ENCODE measurements around the gene TOMM20. TPM values are rescaled to one million over a fixed set of nuclear protein-coding genes. Genes with fewer than 3 reads are reported as not detected.
"Not testable (repeated sequence)": the region's sequence is repeated elsewhere in the genome, so short reads cannot be mapped to it uniquely, and the experiment has no call there.

Gene TOMM20
- total RNA-seq, 2 donors from 2014 or later = 110 to 117 TPM

DNA sequence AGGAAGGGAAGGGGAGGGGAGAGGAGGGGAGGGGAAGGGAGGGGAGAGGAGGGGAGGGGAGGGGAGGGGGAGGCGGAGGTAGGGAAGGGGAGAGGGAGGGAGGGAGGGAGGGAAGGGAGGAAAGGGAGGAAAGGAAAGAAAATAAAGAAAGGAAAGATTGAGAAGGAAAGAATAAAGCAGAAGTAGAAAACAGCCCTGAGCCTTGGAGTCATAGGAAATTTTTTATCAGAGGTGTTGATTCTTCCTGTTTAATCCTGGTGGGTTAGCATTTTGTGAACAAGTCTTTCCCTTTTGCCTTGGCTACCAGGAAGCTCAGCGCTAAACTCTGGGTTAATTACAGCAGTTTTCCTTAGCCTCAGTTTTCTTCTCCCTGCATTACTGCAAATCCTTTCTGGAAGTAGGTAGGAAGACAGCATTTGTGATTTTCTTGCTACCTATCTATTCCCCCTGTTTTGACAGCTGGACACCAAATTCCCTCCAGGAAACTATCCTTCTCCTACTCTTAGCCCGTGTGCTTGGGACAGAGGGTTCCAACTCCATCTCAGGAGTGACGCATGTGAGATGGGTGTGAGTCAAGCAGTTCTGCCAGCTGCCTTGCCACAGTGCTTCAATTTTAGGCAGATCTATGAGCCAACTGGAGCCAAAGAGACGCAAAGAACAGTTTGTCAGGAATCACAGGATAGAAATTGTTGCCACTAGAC, 26.9 kb downstream of the TOMM20 start:
- peaks cover 26% of the 10 kb centered on the region for H3K4me1 Mint-ChIP-seq
- no peaks in the 10 kb centered on the region for H3K9me3 Mint-ChIP-seq
- H3K27ac Mint-ChIP-seq = no peak overlapping the region
- no peak overlapping the region for H3K4me3 Mint-ChIP-seq
- no peaks in the 10 kb centered on the region for H3K27me3 Mint-ChIP-seq
- no peak for ATAC-seq (replicated peaks)
- peaks cover 3% of the 10 kb centered on the region for H3K36me3 Mint-ChIP-seq (ENCODE audit: low read depth)

DNA sequence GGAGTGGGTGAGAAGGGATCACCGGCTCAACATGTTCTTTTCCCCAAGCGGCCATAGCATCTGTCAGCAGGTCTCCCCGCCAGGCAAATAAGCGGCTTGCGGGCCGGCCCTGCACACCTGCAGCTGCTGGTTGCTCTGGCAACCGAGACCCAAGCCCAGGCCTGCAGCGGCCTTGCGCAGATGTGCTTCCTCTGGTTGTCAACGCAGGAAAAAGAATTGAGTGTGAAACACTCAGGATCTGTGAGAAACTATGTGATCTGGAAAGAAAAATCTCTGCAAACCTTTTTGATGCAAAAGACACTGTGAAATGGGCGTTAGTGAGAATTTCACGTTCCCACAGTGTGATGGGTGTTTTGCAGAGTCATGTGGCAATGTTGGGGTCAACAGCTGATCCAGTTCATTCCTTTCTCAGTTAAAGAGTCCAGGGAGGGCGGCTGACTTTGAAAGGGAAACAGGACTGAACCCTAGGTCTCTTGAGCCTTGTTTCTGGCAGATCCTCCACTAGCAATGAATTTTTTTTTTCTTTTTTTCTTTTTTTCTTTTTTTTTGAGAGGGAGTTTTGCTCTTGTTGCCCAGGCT, 28.4 kb downstream of the TOMM20 start:
- Mint-ChIP-seq H3K27me3 (no peaks in the 10 kb centered on the region), H3K4me1 (peaks cover 26% of the 10 kb centered on the region), H3K4me3 (no peak overlapping the region), H3K27ac (no peak overlapping the region), H3K9me3 (no peaks in the 10 kb centered on the region), H3K36me3 (ENCODE audit: low read depth) (no peaks in the 10 kb centered on the region)
- no peak for ATAC-seq (replicated peaks)

DNA sequence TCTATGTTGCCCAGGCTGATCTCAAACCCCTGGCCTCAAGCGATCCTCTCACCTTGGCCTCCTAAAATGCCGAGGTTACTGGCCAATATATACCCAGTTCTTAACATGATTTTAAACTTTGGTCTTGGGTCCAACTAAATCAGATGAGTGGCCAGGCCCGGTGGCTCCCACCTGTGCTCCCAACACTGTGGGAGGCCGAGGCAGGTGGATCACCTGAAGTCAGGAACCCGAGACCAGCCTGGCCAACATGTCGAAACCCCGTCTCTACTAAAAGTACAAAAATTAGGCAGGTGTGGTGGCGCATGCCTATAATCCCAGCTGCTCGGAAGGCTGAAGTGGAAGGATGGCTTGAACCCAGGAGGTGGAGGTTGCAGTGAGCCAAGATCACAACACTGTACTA, 29.6 kb downstream of the TOMM20 start:
- Mint-ChIP-seq H3K27me3 (no peaks in the 10 kb centered on the region), H3K4me3 (no peak overlapping the region), H3K9me3 (no peaks in the 10 kb centered on the region), H3K36me3 (ENCODE audit: low read depth) (no peaks in the 10 kb centered on the region), H3K27ac (no peak overlapping the region), H3K4me1 (peaks cover 14% of the 10 kb centered on the region)
- ATAC-seq (replicated peaks) = no peak

DNA sequence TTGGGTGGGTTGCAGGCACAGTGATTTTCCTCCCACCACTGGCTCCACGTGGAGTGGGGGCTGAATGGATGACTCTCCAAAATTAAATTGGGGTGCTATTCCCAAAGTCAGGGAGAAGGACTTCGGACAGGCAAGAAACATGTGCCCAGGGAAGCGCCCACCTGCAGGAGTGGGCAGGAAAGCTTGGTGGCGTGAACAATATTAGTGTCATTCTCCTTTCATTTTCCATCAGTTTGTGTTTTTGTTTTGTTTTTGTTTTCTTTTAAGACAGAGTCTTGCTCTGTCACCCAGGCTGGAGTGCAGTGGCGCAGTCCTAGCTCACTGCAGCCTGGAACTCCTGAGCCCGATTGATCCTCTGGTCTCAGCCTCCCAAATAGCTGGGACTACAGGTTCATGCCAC, 30.1 kb downstream of the TOMM20 start:
- Mint-ChIP-seq H3K4me1 (peaks cover 15% of the 10 kb centered on the region), H3K9me3 (no peaks in the 10 kb centered on the region), H3K27ac (no peak overlapping the region), H3K4me3 (no peak overlapping the region), H3K36me3 (ENCODE audit: low read depth) (no peaks in the 10 kb centered on the region), H3K27me3 (no peaks in the 10 kb centered on the region)
- no peak for ATAC-seq (replicated peaks)

DNA sequence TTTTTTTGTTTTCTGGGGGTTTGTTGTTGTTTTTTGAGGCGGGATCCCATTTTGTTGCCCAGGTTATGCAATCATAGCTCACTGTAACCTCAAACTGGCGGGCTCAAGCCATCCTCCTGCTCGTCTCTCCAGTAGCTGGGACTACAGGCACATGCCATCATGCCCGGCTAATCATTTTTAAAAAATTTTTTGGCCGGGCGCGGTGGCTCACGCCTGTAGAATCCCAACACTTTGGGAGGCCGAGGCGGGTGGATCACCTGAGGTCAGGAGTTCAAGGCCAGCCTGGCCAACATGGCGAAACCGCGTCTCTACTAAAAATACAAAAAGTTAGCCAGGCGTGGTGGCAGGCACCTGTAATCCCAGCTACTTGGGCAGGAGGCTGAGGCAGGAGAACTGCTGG, 31.1 kb downstream of the TOMM20 start:
- peaks cover 11% of the 10 kb centered on the region for H3K4me1 Mint-ChIP-seq
- not testable (repeated sequence) for ATAC-seq (replicated peaks); H3K36me3 Mint-ChIP-seq (ENCODE audit: low read depth); H3K9me3 Mint-ChIP-seq; H3K27me3 Mint-ChIP-seq; H3K4me3 Mint-ChIP-seq; H3K27ac Mint-ChIP-seq

DNA sequence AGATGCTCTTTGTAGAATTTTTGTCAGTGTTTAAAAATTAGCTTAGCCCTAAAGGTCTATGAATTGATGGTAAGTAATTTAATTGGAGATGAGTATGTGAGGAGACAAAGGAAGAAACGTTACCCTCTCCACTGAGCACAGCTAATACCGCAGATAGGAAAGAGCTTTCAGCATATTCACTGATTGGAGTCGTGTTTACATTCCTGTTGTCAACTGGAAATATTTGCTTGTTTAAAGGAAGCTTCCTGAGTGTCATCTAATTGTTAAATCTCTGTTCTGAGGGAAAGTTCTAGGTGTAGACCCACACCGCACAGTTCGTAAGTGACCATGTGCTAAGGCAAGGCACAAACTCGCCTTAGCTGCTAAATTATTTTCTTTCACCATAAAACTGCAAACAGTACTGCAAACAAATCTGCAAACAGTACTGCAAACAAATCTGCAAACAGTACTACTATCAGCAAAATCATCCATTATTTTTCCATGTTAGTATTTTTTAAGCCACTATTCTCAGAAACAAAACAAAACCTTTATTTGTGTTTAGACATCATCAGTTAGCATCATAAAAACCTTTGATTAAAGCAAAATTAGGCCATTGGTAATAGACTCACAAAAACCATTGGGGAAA, 32.6 kb downstream of the TOMM20 start:
- no peaks in the 10 kb centered on the region for H3K36me3 Mint-ChIP-seq (ENCODE audit: low read depth)
- no peaks in the 10 kb centered on the region for H3K9me3 Mint-ChIP-seq
- H3K27me3 Mint-ChIP-seq = no peaks in the 10 kb centered on the region
- peaks cover 6% of the 10 kb centered on the region for H3K4me1 Mint-ChIP-seq
- H3K27ac Mint-ChIP-seq = no peak overlapping the region
- no peak for ATAC-seq (replicated peaks)
- H3K4me3 Mint-ChIP-seq = no peak overlapping the region

DNA sequence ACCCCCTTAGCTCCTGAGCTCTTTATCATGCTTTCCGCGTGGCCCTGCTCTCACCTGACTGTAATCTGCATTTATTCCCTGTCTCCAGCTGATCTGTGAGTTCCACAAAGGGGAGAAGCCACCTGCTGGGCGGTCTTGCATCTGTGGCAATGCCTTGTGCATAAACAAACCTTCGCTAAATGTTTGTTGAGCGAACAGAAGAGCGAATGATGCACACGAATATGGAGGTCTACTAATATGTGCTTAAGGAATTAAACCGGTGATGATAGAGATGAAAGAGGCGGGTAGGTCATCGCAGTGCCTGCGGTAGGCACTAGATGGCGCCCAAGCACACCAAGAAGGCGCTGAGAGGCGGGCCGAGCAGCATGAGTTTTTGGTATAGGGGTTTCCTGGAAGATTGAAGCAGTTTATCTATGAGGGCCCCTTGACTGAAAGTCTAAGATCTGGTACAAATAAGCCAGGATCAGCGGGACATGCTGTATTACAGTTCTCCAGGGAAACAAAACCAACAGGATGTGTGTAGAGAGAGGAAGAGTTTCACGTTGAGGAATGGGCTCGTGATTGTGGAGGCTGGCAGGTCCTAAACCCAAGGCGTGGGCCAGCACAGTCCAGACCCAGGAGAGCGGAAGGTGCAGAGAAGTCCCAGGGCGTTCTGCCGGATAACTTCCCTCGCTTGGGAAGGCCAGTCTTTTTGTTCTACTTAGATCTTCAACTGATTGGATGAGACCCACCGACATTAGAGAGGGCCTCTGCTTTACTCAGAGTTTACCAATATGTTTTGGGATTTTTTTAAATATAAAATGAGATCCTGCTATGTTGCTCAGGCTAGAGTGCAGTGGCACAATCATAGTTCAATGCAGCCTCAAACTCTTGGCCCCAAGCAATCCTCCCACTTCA, 34.7 kb downstream of the TOMM20 start:
- H3K27me3 Mint-ChIP-seq = no peaks in the 10 kb centered on the region
- no peak overlapping the region for H3K27ac Mint-ChIP-seq
- peaks cover 10% of the 10 kb centered on the region for H3K4me1 Mint-ChIP-seq
- ATAC-seq (replicated peaks) = peak; percentile 83
- H3K4me3 Mint-ChIP-seq = no peak overlapping the region
- H3K36me3 Mint-ChIP-seq (ENCODE audit: low read depth) = no peaks in the 10 kb centered on the region
- H3K9me3 Mint-ChIP-seq = no peaks in the 10 kb centered on the region

DNA sequence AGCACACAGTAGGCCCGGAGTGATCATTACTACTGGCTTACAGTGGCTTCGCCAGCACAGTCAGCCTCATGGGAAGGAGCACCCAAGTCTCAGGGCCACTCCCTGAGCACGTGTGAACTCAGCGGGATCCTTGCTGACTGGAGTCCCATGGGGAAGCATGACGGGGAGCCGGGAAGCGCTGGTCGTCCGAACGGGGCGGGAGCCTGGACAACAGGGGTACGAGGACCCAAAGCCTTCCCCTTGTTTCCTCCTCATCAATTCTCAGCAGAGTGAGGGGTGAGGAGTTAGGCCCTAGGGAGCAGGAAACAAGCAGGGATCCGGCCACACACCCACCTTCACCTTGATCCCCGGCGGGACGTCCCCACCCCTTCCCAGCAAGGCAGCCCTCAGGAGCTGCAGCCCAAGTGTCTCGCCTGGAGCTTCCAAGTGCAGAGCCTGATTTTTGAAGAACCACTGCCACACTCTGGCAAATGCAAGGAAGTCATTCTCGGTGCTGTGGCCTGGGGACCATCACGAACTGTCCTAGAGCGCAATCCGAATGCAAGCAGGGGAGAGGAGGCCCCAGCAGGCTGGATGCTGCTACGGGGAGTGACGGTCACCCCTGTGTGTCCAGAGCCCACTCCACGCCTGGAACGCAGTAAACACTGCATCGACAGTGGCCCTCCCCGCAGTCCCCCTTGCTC, 35.5 kb downstream of the TOMM20 start:
- Mint-ChIP-seq H3K9me3 (no peaks in the 10 kb centered on the region), H3K4me1 (peaks cover 10% of the 10 kb centered on the region), H3K27me3 (no peaks in the 10 kb centered on the region), H3K36me3 (ENCODE audit: low read depth) (no peaks in the 10 kb centered on the region), H3K4me3 (no peak overlapping the region), H3K27ac (no peak overlapping the region)
- no peak for ATAC-seq (replicated peaks)

DNA sequence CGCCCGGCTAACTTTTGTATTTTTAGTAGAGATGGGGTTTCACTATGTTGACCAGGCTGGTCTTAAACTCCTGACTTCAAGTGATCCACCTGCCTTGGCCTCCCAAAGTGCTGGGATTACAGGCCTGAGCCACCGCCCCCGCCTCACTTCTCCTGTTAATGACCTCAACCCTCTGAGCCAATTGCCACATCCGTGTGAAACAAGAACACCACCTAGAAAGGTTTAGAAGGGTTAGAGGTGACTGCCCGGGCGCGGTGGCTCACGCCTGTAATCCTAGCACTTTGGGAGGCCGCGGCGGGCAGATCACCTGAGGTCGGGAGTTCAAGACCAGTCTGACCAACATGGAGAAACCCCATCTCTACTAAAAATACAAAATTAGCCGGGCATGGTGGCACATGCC, 36.2 kb downstream of the TOMM20 start:
- H3K36me3 Mint-ChIP-seq (ENCODE audit: low read depth); H3K9me3 Mint-ChIP-seq; H3K4me3 Mint-ChIP-seq; H3K27me3 Mint-ChIP-seq; ATAC-seq (replicated peaks); H3K27ac Mint-ChIP-seq: not testable (repeated sequence)
- peaks cover 10% of the 10 kb centered on the region for H3K4me1 Mint-ChIP-seq

DNA sequence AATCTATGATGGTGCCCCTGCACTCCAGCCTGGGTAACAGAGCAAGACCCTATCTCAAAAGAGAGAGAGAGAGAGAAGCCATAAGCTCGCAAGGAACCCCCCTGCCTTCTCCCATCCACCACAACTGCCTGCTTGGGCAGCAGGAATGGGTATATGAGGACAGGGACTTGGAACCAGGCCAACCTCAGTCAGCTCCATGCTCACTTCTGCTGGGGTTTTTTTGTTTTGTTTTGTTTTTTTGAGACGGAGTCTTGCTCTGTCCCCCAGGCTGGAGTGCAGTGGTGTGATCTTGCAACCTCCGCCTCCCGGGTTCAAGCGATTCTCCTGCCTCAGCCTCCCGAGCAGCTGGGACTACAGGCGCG, 36.6 kb downstream of the TOMM20 start:
- peaks cover 10% of the 10 kb centered on the region for H3K4me1 Mint-ChIP-seq
- H3K27me3 Mint-ChIP-seq; H3K9me3 Mint-ChIP-seq; H3K36me3 Mint-ChIP-seq (ENCODE audit: low read depth); H3K27ac Mint-ChIP-seq; H3K4me3 Mint-ChIP-seq; ATAC-seq (replicated peaks): not testable (repeated sequence)

DNA sequence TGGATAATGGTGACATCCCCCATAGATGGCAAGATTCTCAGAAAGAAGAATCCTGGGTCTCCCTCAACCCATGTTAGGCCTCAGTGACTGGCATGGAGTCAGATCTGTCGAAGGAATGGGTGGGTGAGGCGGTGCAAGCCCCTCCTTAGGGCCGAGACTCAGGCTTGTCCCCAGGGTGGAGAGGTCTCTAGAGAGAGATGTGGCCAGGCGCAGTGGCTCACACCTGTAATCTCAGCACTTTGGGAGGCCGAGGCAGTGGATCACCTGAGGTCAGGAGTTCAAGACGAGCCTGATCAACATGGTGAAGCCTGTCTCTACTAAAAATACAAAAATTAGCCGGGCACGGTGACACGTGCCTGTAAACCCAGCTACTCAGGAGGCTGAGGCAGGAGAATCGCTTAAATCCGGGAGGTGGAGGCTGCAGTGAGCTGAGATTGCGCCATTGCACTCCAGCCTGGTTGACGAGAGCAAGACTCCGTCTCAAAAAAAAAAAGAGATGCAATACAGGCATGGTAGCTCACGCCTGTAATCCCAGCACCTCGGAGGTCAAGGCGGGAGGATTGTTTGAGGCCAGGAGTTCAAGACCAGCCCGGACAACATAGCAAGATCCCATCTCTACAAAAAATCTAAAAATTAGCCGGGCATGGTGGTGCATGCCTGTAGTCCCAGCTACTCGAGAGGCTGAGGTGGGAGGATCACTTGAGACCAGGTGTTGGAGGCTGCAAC, 37.2 kb downstream of the TOMM20 start:
- not testable (repeated sequence) for H3K9me3 Mint-ChIP-seq; H3K36me3 Mint-ChIP-seq (ENCODE audit: low read depth); ATAC-seq (replicated peaks); H3K4me3 Mint-ChIP-seq; H3K27ac Mint-ChIP-seq; H3K27me3 Mint-ChIP-seq
- H3K4me1 Mint-ChIP-seq = peaks cover 10% of the 10 kb centered on the region

DNA sequence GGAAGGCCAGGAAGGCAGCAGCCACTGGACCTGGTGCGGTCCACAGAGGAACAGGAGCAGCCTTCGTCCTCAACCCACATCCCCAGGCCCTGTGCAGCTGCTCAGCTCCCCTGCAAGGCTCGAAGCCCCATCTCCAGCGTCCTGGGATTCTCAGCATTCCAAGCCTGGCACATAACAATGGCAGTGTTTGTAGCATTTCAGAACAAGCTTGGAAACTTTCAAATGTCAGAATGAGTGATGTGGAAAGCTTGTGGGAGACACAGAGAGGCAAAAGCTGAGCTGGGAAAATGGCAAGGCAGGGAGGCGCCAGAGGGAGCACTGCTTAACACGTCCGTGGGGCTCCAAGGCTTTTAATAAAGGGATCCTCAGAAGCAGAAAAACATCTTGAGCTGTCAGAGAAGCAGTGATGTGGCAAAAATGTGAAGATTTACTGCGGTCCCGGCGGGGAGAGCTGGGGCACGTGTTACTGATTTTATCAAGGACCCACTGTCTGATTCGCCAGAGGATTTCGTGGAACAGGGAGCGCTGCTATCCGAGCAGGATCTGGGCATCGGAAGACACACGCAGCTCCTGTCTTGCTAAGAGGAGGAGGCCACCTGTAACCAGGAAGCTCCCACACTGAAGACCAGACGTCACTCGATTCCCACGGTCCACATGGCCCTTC, 38.1 kb downstream of the TOMM20 start:
- H3K4me1 Mint-ChIP-seq = peaks cover 10% of the 10 kb centered on the region
- H3K9me3 Mint-ChIP-seq = no peaks in the 10 kb centered on the region
- no peak overlapping the region for H3K27ac Mint-ChIP-seq
- no peak overlapping the region for H3K4me3 Mint-ChIP-seq
- ATAC-seq (replicated peaks) = no peak
- H3K27me3 Mint-ChIP-seq = no peaks in the 10 kb centered on the region
- H3K36me3 Mint-ChIP-seq (ENCODE audit: low read depth) = no peaks in the 10 kb centered on the region

DNA sequence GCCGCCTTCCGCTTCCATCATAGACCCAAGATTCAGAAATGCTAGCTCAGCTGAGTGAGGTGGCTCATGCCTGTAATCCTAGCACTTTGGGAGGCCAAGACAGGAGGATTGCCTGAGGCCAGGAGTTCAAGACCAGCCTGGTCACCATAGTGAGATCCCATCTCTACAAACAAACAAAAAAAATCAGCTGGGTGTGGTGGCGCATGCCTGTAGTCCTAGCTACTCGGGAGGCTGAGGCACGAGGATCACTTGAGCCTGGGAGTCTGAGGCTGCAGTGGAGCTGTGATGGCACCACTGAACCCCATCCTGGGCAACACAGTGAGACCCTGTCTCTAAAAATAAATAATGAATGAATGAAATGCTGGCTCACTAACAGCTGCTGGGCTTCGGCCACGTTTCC, 39.7 kb downstream of the TOMM20 start:
- Mint-ChIP-seq H3K27me3 (no peaks in the 10 kb centered on the region), H3K4me1 (peaks cover 10% of the 10 kb centered on the region), H3K36me3 (ENCODE audit: low read depth) (no peaks in the 10 kb centered on the region), H3K9me3 (no peaks in the 10 kb centered on the region), H3K27ac (peak overlapping the region; percentile 41), H3K4me3 (peak overlapping the region; percentile 27)
- no peak for ATAC-seq (replicated peaks)

All from activated T-helper 17 cell treated with anti-CD3 and anti-CD28 coated beads, Interleukin-2, amount 50 U/mL, for 72 hours (primary cell).